HEK293 (cell line): ENCODE measurements around the gene TMEM250.

Experiments
- CTCF ChIA-PET: fragments of 350-600 bp; formaldehyde crosslinking; extraction: SDS; loops from one replicate; lab custom pipeline; 2021; ENCODE audit warnings: antibody characterized with exemption; lab: Yijun Ruan, JAX
- POLR2A ChIA-PET: fragments of 300-600 bp; formaldehyde crosslinking; extraction: SDS; loops from one replicate; lab custom pipeline; 2020; ENCODE audit warnings: antibody characterized with exemption, inconsistent platforms; lab: Yijun Ruan, JAX
- H3K27ac ChIP-seq: fragments of 200-500 bp; sonication (Bioruptor generic); 2 replicates; pipeline ENCODE4 v1.5.1; 2014; ENCODE audit warnings: low read depth, low read length, control low read depth, inconsistent platforms; ENCODE audit errors: extremely low read depth
- H3K36me3 ChIP-seq, 2 experiments: fragments of 200-500 bp in 1 of 2; sonication (Bioruptor generic) in 1 of 2; 1 replicate in 1 of 2; 2 replicates in 1 of 2; pipeline ENCODE4 v1.5.1; 2014 to 2017; ENCODE audit warnings: inconsistent platforms in 2 of 2, low read length in 2 of 2; ENCODE audit not compliant: control insufficient read depth in 2 of 2, insufficient read depth in 1 of 2
- H3K4me1 ChIP-seq: fragments of 200-500 bp; sonication (Bioruptor generic); 2 replicates; pipeline ENCODE4 v1.5.1; 2014; ENCODE audit warnings: mild to moderate bottlenecking, low read length, inconsistent platforms; ENCODE audit not compliant: control insufficient read depth, insufficient read depth
- H3K4me3 ChIP-seq: 2 replicates; pipeline ENCODE4 v1.5.1; 2011; ENCODE audit warnings: low read depth, mild to moderate bottlenecking, control low read depth, low read length, moderate library complexity
- H3K9me3 ChIP-seq: fragments of 200-500 bp; sonication (Bioruptor generic); 2 replicates; pipeline ENCODE4 v1.5.1; 2014; ENCODE audit warnings: low read depth, low read length, inconsistent platforms; ENCODE audit not compliant: control insufficient read depth, insufficient read depth
- EGR2 ChIP-seq: fragments of 450-650 bp; formaldehyde crosslinking; IDR thresholded peaks from 2 replicates; pipeline ENCODE4 v1.5.1; 2016; ENCODE audit warnings: low read depth, missing biosample characterization, missing genetic modification characterization
- GLIS1 ChIP-seq: fragments of 450-650 bp; formaldehyde crosslinking; IDR thresholded peaks from 2 replicates; pipeline ENCODE4 v1.5.1; 2016; ENCODE audit warnings: missing biosample characterization, missing genetic modification characterization
- HOXC10 ChIP-seq: sonication (generic); formaldehyde crosslinking; IDR thresholded peaks from 2 replicates; pipeline ENCODE4 v1.8.1; 2023; ENCODE audit warnings: mild to moderate bottlenecking, missing genetic modification reagents
- PATZ1 ChIP-seq: fragments of 450-650 bp; formaldehyde crosslinking; IDR thresholded peaks from 2 replicates; pipeline ENCODE4 v1.5.1; 2016; ENCODE audit warnings: missing biosample characterization, missing genetic modification characterization
- PBX3 ChIP-seq: sonication (generic); formaldehyde crosslinking; IDR thresholded peaks from 2 replicates; pipeline ENCODE4 v1.8.1; 2022; ENCODE audit warnings: mild to moderate bottlenecking, moderate library complexity, missing genetic modification reagents
- PRDM2 ChIP-seq: fragments of 450-650 bp; formaldehyde crosslinking; IDR thresholded peaks from 2 replicates; pipeline ENCODE4 v1.5.1; 2016; ENCODE audit warnings: missing biosample characterization, missing genetic modification characterization, borderline replicate concordance
- YY2 ChIP-seq: fragments of 450-650 bp; formaldehyde crosslinking; IDR thresholded peaks from 2 replicates; pipeline ENCODE4 v1.5.1; 2016; ENCODE audit warnings: missing biosample characterization, missing genetic modification characterization
- ZBTB44 ChIP-seq: fragments of 450-650 bp; IDR thresholded peaks from 2 replicates; pipeline ENCODE4 v1.5.1; 2018; ENCODE audit warnings: missing biosample characterization, mild to moderate bottlenecking, missing genetic modification characterization
- ZBTB49 ChIP-seq: fragments of 450-650 bp; formaldehyde crosslinking; IDR thresholded peaks from 2 replicates; pipeline ENCODE4 v1.5.1; 2016; ENCODE audit warnings: missing biosample characterization, missing genetic modification characterization, low read depth
- ZBTB6 ChIP-seq: fragments of 450-650 bp; formaldehyde crosslinking; IDR thresholded peaks from 2 replicates; pipeline ENCODE4 v1.5.1; 2017; ENCODE audit warnings: missing biosample characterization, missing genetic modification characterization
- ZFP37 ChIP-seq: fragments of 450-650 bp; formaldehyde crosslinking; IDR thresholded peaks from 2 replicates; pipeline ENCODE4 v1.5.1; 2016; ENCODE audit warnings: missing biosample characterization, missing genetic modification characterization
- ZNF266 ChIP-seq: fragments of 450-650 bp; formaldehyde crosslinking; IDR thresholded peaks from 2 replicates; pipeline ENCODE4 v1.5.1; 2016; ENCODE audit warnings: missing biosample characterization, missing genetic modification characterization, low read depth
- ZNF366 ChIP-seq: fragments of 450-650 bp; formaldehyde crosslinking; conservative IDR thresholded peaks from 2 replicates; pipeline ENCODE4 v1.5.1; 2016; ENCODE audit warnings: missing biosample characterization, missing genetic modification characterization
- ZNF449 ChIP-seq: fragments of 450-650 bp; formaldehyde crosslinking; IDR thresholded peaks from 2 replicates; pipeline ENCODE4 v1.5.1; 2017; ENCODE audit warnings: missing biosample characterization, mild to moderate bottlenecking, missing genetic modification characterization, moderate library complexity
- ZNF501 ChIP-seq: fragments of 450-650 bp; formaldehyde crosslinking; IDR thresholded peaks from 2 replicates; pipeline ENCODE4 v1.5.1; 2016; ENCODE audit warnings: missing biosample characterization, missing genetic modification characterization
- ZNF529 ChIP-seq: fragments of 450-650 bp; formaldehyde crosslinking; IDR thresholded peaks from 2 replicates; pipeline ENCODE4 v1.5.1; 2017; ENCODE audit warnings: missing genetic modification characterization, missing biosample characterization; ENCODE audit not compliant: insufficient replicate concordance
- ZNF623 ChIP-seq: fragments of 450-650 bp; formaldehyde crosslinking; IDR thresholded peaks from 2 replicates; pipeline ENCODE4 v1.5.1; 2016; ENCODE audit warnings: missing biosample characterization, missing genetic modification characterization
- ZNF843 ChIP-seq: fragments of 450-650 bp; formaldehyde crosslinking; IDR thresholded peaks from 2 replicates; pipeline ENCODE4 v1.5.1; 2016; ENCODE audit warnings: missing biosample characterization, missing genetic modification characterization

The TMEM250 gene

GRCh38 chr9:136149853-136150252 lies 31.2 kb upstream of the TMEM250 start (continued):
- TF ChIP-seq PRDM2 (tag by site-specific recombination), result no peak
- TF ChIP-seq ZBTB49 (tag by site-specific recombination), result no peak
- TF ChIP-seq EGR2 (tag by site-specific recombination), result no peak
- no peak for TF ChIP-seq GLIS1 (tag by site-specific recombination)
- TF ChIP-seq HOXC10 (CRISPR knock-in tag), result no peak
- TF ChIP-seq ZBTB6, result no peak
- no peak for TF ChIP-seq ZNF366 (tag by site-specific recombination)
- no peak for TF ChIP-seq ZNF529 (tag by site-specific recombination)
- no peak for TF ChIP-seq YY2 (tag by site-specific recombination)
- no peak for TF ChIP-seq ZFP37 (tag by site-specific recombination)
- TF ChIP-seq ZNF266 (tag by site-specific recombination), result no peak

GRCh38 chr9:136149337-136149736 lies 30.7 kb upstream of the TMEM250 start:
- Histone ChIP-seq H3K36me3 (no peaks in the 10 kb centered on the region), H3K4me1 (no peaks in the 10 kb centered on the region), H3K4me3 (no peak overlapping the region), H3K27ac (no peak overlapping the region), H3K9me3 (no peaks in the 10 kb centered on the region)
- TF ChIP-seq PBX3 (no peak), ZNF843 (tag by site-specific recombination) (no peak), ZNF501 (tag by site-specific recombination) (no peak), PATZ1 (tag by site-specific recombination) (no peak), ZNF623 (tag by site-specific recombination) (no peak), ZNF449 (tag by site-specific recombination) (no peak), ZBTB44 (tag by site-specific recombination) (no peak)
- CTCF ChIA-PET, result interaction anchor here (0.6 to 1.4 kb wide), 3 partner anchors 8 to 215 kb away, joined by 3 to 4 read pairs (median 4); no protein-coding TSS in a partner anchor
- POLR2A ChIA-PET, result no interaction called here
